Stomach (tissue), 9 donors: ENCODE results near the gene ZNF789. TPM values are rescaled to one million over a fixed set of nuclear protein-coding genes. Genes with fewer than 3 reads are reported as not detected.
A peak's percentile ranks its signal among the peaks of the same experiment; 100 is the strongest.

Experiments used
- DNase-seq, 2 donors: peaks; one replicate each; pipeline versions ENCODE4 v3.0.0 to v3.0.0-alpha.2; 2013 to 2019
- H3K27ac ChIP-seq, 5 donors: fragments of 200-600 bp in 4 of 5; sonication (generic) in 4 of 5; one replicate each; pipeline ENCODE4 v1.5.1; 2013 to 2019; ENCODE audit warnings: mild to moderate bottlenecking in 1 of 5, moderate library complexity in 1 of 5
- H3K27me3 ChIP-seq, 3 donors: fragments of 200-600 bp; sonication (generic); one replicate each; pipeline ENCODE4 v1.5.1; 2017 to 2019; ENCODE audit warnings: mixed run types in 1 of 3
- H3K36me3 ChIP-seq, 4 donors: fragments of 200-600 bp; sonication (generic); 1 replicate in 3 of 4; 2 replicates in 1 of 4; pipeline ENCODE4 v1.5.1; 2016 to 2019
- H3K4me1 ChIP-seq, 4 donors: fragments of 200-600 bp; sonication (generic); one replicate each; pipeline ENCODE4 v1.5.1; 2016 to 2019
- H3K4me3 ChIP-seq, 4 donors: fragments of 200-600 bp; sonication (generic) in 3 of 4; one replicate each; pipeline ENCODE4 v1.5.1; 2016 to 2019; ENCODE audit warnings: mild to moderate bottlenecking in 1 of 4
- H3K9me3 ChIP-seq, 4 donors: fragments of 200-600 bp; sonication (generic); one replicate each; pipeline ENCODE4 v1.5.1; 2016 to 2019
- CTCF ChIP-seq, 7 experiments: fragments of 450-650 bp in 4 of 7; fragments of 200-600 bp in 3 of 7; sonication (generic) in 3 of 7; IDR thresholded peaks; one replicate each; pipeline ENCODE4 v1.5.1; 2016 to 2019; ENCODE audit warnings: antibody characterized with exemption in 7 of 7, control low read depth in 2 of 7, mild to moderate bottlenecking in 1 of 7
- EP300 ChIP-seq: sonication (generic); formaldehyde crosslinking; IDR thresholded peaks from one replicate; pipeline ENCODE4 v1.6.1; 2017; ENCODE audit warnings: antibody characterized with exemption
- POLR2A ChIP-seq, 4 donors: fragments of 450-650 bp; IDR thresholded peaks; one replicate each; pipeline ENCODE4 v1.6.1; 2016; ENCODE audit warnings: antibody characterized with exemption in 4 of 4, control low read depth in 2 of 4, mild to moderate bottlenecking in 1 of 4, moderate library complexity in 1 of 4
- POLR2AphosphoS5 ChIP-seq, 3 donors: sonication (generic); formaldehyde crosslinking; IDR thresholded peaks; one replicate each; pipeline ENCODE4 v1.6.1; 2016; ENCODE audit warnings: antibody characterized with exemption in 3 of 3
- WGBS, 5 donors: extraction: QIAGEN DNeasy Blood & Tissue Kit in 3 of 5; methylation state at CpG; one replicate each; pipeline versions ENCODE4 v1.1.5 to v1.1.7; 2013 to 2018; 5-methylcytosine and 5-hydroxymethylcytosine counted together
- intact Hi-C: fragments of 100-400 bp; cut with DNase I; formaldehyde crosslinking; loops from one replicate; pipeline ENCODE4 v1.15.1; 2023; ENCODE audit warnings: low total_unique reads
- polyA plus RNA-seq, 3 donors: library from polyadenylated mRNA; stranded (reverse); fragments of 200-250 nt; gene quantifications; one replicate each; pipeline ENCODE4 v1.2.3, GENCODE V29; 2013
- total RNA-seq, 5 donors: library from RNA; depleted of rRNA; stranded (reverse); fragments of >200 nt; gene quantifications; one replicate each; pipeline versions ENCODE4 v1.1.0 to v1.2.3, GENCODE V29; 2014 to 2016
- donor health status: healthy with polysubstance abuse.
- donor health status: Bipolar disorder and iron deficiency.
- donor health status: healthy.

ZNF789 gene
- total and polyA plus RNA-seq, 8 donors: 6.6 to 55.6 (median 14.9) TPM

- Histone ChIP-seq H3K36me3 (peaks cover 21 to 67% (median 53%) of the 10 kb centered on the region in 4 donors), H3K4me3 (no peak overlapping the region), H3K4me1 (no peaks in the 10 kb centered on the region), H3K27me3 (no peaks in the 10 kb centered on the region), H3K27ac (no peak overlapping the region), H3K9me3 (peaks cover 9 to 17% (median 14%) of the 10 kb centered on the region in 4 donors)
- DNase-seq: no peak
- TF ChIP-seq POLR2A (IDR thresholded peaks at IDR 0.05) (no peak), EP300 (no peak), CTCF (IDR thresholded peaks at IDR 0.05) (no peak)
- intact Hi-C loops: no loop called here
- WGBS, 5 donors: 45 to 75% (median 56%) methylated on average over 4 of the region's 4 CpGs
Measured at GRCh38 chr7:99489235-99489634, 16.5 kb downstream of the ZNF789 start.

GRCh38 chr7:99490878-99491277 lies 18.2 kb downstream of the ZNF789 start:
- 62 to 77% (median 74%) methylated on average over 3 of the region's 3 CpGs for WGBS, 5 donors

GRCh38 chr7:99493823-99494222 lies 21.1 kb downstream of the ZNF789 start:
- no peak overlapping the region for H3K4me3 ChIP-seq
- no peak overlapping the region for H3K27ac ChIP-seq
- peaks cover 10 to 36% (median 26%) of the 10 kb centered on the region in 4 donors for H3K9me3 ChIP-seq
- H3K36me3 ChIP-seq: peaks cover 36 to 79% (median 77%) of the 10 kb centered on the region in 4 donors
- intact Hi-C loops: no loop called here
- H3K4me1 ChIP-seq: peaks cover 8 to 28% (median 17%) of the 10 kb centered on the region in 4 donors
- WGBS, 5 donors: 96 to 99% (median 98%) methylated on average over 6 of the region's 6 CpGs
- no peak for DNase-seq
- TF ChIP-seq CTCF (IDR thresholded peaks at IDR 0.05): no peak
- no peaks in the 10 kb centered on the region for H3K27me3 ChIP-seq

More at GRCh38 chr7:99490878-99491277, 18.2 kb downstream of the ZNF789 start:
- peaks cover 29 to 67% (median 60%) of the 10 kb centered on the region in 4 donors for H3K36me3 ChIP-seq
- intact Hi-C loops: no loop called here
- DNase-seq: no peak
- no peaks in the 10 kb centered on the region for H3K27me3 ChIP-seq
- TF ChIP-seq POLR2A (IDR thresholded peaks at IDR 0.05): no peak
- no peak for TF ChIP-seq POLR2AphosphoS5 (IDR thresholded peaks at IDR 0.05)
- no peak for TF ChIP-seq EP300
- TF ChIP-seq CTCF (IDR thresholded peaks at IDR 0.05): no peak
- H3K4me3 ChIP-seq: no peak overlapping the region
- H3K9me3 ChIP-seq: peaks cover 10 to 30% (median 26%) of the 10 kb centered on the region in 4 donors
- no peak overlapping the region for H3K27ac ChIP-seq
- H3K4me1 ChIP-seq: no peaks in the 10 kb centered on the region

GRCh38 chr7:99497766-99498545 lies 25.3 kb downstream of the ZNF789 start:
- H3K27me3 ChIP-seq: no peaks in the 10 kb centered on the region
- H3K9me3 ChIP-seq: peaks cover 10 to 35% (median 23%) of the 10 kb centered on the region in 4 donors
- H3K36me3 ChIP-seq: peaks cover 28 to 57% (median 55%) of the 10 kb centered on the region in 4 donors
- peak overlapping the region; percentile 76 to 94 (median 87) for H3K4me3 ChIP-seq
- peak overlapping the region in 1 of 5 donors; percentile 97 for H3K27ac ChIP-seq
- no peak for DNase-seq
- TF ChIP-seq CTCF (IDR thresholded peaks at IDR 0.05) (no peak), POLR2AphosphoS5 (IDR thresholded peaks at IDR 0.05) (no peak), EP300 (no peak), POLR2A (IDR thresholded peaks at IDR 0.05) (no peak)
- H3K4me1 ChIP-seq: peaks cover 16 to 41% (median 32%) of the 10 kb centered on the region in 4 donors
- intact Hi-C loops: no loop called here
- 67 to 75% (median 71%) methylated on average over 6 of the region's 6 CpGs for WGBS, 5 donors
